ENCODE results near the gene MMP15. TPM values are rescaled to one million over a fixed set of nuclear protein-coding genes. Genes with fewer than 3 reads are reported as not detected.
"Not testable (repeated sequence)": the region's sequence is repeated elsewhere in the genome, so short reads cannot be mapped to it uniquely, and the experiment has no call there.

Gene MMP15
- total RNA-seq, 2 donors from 2014 or later = 2.1 to 3.8 TPM

GRCh38 chr16:58087209-58087913, 61.8 kb downstream of the MMP15 start:
- DNase-seq (ENCODE audit: low spot score) (no peak), ATAC-seq (ENCODE audit: insufficient number of reproducible peaks, low FRiP score, low read depth) (no peak)
- no peaks in the 10 kb centered on the region for H3K36me3 ChIP-seq
- TF ChIP-seq CTCF (IDR thresholded peaks at IDR 0.05) = no peak
- no peak overlapping the region for H3K27ac ChIP-seq
- H3K4me3 ChIP-seq = no peak overlapping the region
- H3K27me3 ChIP-seq (replicated peaks; ENCODE audit: insufficient read depth) = no peaks in the 10 kb centered on the region
- no peaks in the 10 kb centered on the region for H3K9me3 ChIP-seq
- no peaks in the 10 kb centered on the region for H3K4me1 ChIP-seq (ENCODE audit: control insufficient read depth in 1 of 2, low read depth in 2 of 2)

GRCh38 chr16:58088091-58088490, 62.5 kb downstream of the MMP15 start:
- Histone ChIP-seq H3K4me3 (no peak overlapping the region), H3K36me3 (no peaks in the 10 kb centered on the region), H3K4me1 (ENCODE audit: control insufficient read depth in 1 of 2, low read depth in 2 of 2) (no peaks in the 10 kb centered on the region), H3K27ac (no peak overlapping the region), H3K9me3 (no peaks in the 10 kb centered on the region), H3K27me3 (replicated peaks; ENCODE audit: insufficient read depth) (no peaks in the 10 kb centered on the region)
- DNase-seq (ENCODE audit: low spot score) (no peak), ATAC-seq (ENCODE audit: insufficient number of reproducible peaks, low FRiP score, low read depth) (no peak)
- TF ChIP-seq CTCF (IDR thresholded peaks at IDR 0.05) = no peak

GRCh38 chr16:58090396-58090795, 64.8 kb downstream of the MMP15 start:
- H3K4me3 ChIP-seq; H3K27me3 ChIP-seq (replicated peaks; ENCODE audit: insufficient read depth); H3K36me3 ChIP-seq; DNase-seq (ENCODE audit: low spot score); H3K9me3 ChIP-seq; ATAC-seq (ENCODE audit: insufficient number of reproducible peaks, low FRiP score, low read depth); H3K4me1 ChIP-seq (ENCODE audit: control insufficient read depth in 1 of 2, low read depth in 2 of 2); H3K27ac ChIP-seq: not testable (repeated sequence)

- Histone ChIP-seq H3K36me3 (no peaks in the 10 kb centered on the region), H3K4me3 (no peak overlapping the region), H3K4me1 (ENCODE audit: control insufficient read depth in 1 of 2, low read depth in 2 of 2) (no peaks in the 10 kb centered on the region), H3K9me3 (no peaks in the 10 kb centered on the region), H3K27me3 (replicated peaks; ENCODE audit: insufficient read depth) (no peaks in the 10 kb centered on the region), H3K27ac (no peak overlapping the region)
- DNase-seq (ENCODE audit: low spot score) = no peak
- no peak for ATAC-seq (ENCODE audit: insufficient number of reproducible peaks, low FRiP score, low read depth)
- TF ChIP-seq CTCF (IDR thresholded peaks at IDR 0.05) = no peak
These were observed 68.5 kb downstream of the MMP15 start for GRCh38 chr16:58094026-58094425.

- no peak overlapping the region for H3K27ac ChIP-seq
- ATAC-seq (ENCODE audit: insufficient number of reproducible peaks, low FRiP score, low read depth) = no peak
- no peaks in the 10 kb centered on the region for H3K36me3 ChIP-seq
- no peaks in the 10 kb centered on the region for H3K27me3 ChIP-seq (replicated peaks; ENCODE audit: insufficient read depth)
- no peaks in the 10 kb centered on the region for H3K4me1 ChIP-seq (ENCODE audit: control insufficient read depth in 1 of 2, low read depth in 2 of 2)
- no peak for TF ChIP-seq CTCF (IDR thresholded peaks at IDR 0.05)
- H3K9me3 ChIP-seq = no peaks in the 10 kb centered on the region
- DNase-seq (ENCODE audit: low spot score) = no peak
- no peak overlapping the region for H3K4me3 ChIP-seq
These were observed 69.4 kb downstream of the MMP15 start for GRCh38 chr16:58094791-58095574.

GRCh38 chr16:58095575-58095960, 70.0 kb downstream of the MMP15 start:
- not testable (repeated sequence) for H3K36me3 ChIP-seq; H3K9me3 ChIP-seq; H3K27ac ChIP-seq; ATAC-seq (ENCODE audit: insufficient number of reproducible peaks, low FRiP score, low read depth); H3K4me3 ChIP-seq; DNase-seq (ENCODE audit: low spot score); H3K27me3 ChIP-seq (replicated peaks; ENCODE audit: insufficient read depth); H3K4me1 ChIP-seq (ENCODE audit: control insufficient read depth in 1 of 2, low read depth in 2 of 2)

Measured in thoracic aorta (tissue), 2 donors.